NOMO-1 treated with DMSO at 0.1 percent for 48 hours (cell line): ENCODE measurements around the gene ZNF580.

Experiments
- DNase-seq: peaks from one replicate; lab custom pipeline; 2025; ENCODE audit not compliant: unreplicated experiment; lab: John Stamatoyannopoulos, UW

ZNF580 gene

GRCh38 chr19:55605637-55606470, 34.9 kb upstream of the ZNF580 start, which contains the start of gene ZNF865:
ZNF865 (plus strand) TSS chr19:55605647; CDS start chr19:55613619, 7,972 bp downstream.
- DNase-seq, result peak; percentile 61

- no peak for DNase-seq
These were observed 34.4 kb upstream of the ZNF580 start for GRCh38 chr19:55606471-55606787.

GRCh38 chr19:55606817-55607216, 34.0 kb upstream of the ZNF580 start:
- no peak for DNase-seq

GRCh38 chr19:55609326-55609725, 31.5 kb upstream of the ZNF580 start:
- no peak for DNase-seq

- no peak for DNase-seq
These were observed 29.4 kb upstream of the ZNF580 start for GRCh38 chr19:55611300-55611982.

- DNase-seq, result peak; percentile 14
These were observed 28.7 kb upstream of the ZNF580 start for GRCh38 chr19:55611983-55612645.

- no peak for DNase-seq
These were observed 27.4 kb upstream of the ZNF580 start for GRCh38 chr19:55613396-55613795.

- DNase-seq, result no peak
These were observed 26.7 kb upstream of the ZNF580 start for GRCh38 chr19:55613930-55614710.

GRCh38 chr19:55614711-55615542, 25.9 kb upstream of the ZNF580 start:
- no peak for DNase-seq

GRCh38 chr19:55615543-55616394, 25.0 kb upstream of the ZNF580 start:
- DNase-seq, result no peak

GRCh38 chr19:55616395-55616875, 24.4 kb upstream of the ZNF580 start:
- DNase-seq, result no peak

- DNase-seq, result no peak
These were observed 23.4 kb upstream of the ZNF580 start for GRCh38 chr19:55617426-55617825.

- no peak for DNase-seq
These were observed 22.4 kb upstream of the ZNF580 start for GRCh38 chr19:55618426-55618825.

- peak; percentile 25 for DNase-seq
These were observed 21.5 kb upstream of the ZNF580 start for GRCh38 chr19:55619286-55619685.

- peak; percentile 95 for DNase-seq
These were observed 20.2 kb upstream of the ZNF580 start for GRCh38 chr19:55620410-55621204.

GRCh38 chr19:55621205-55621672, 19.6 kb upstream of the ZNF580 start:
- no peak for DNase-seq

GRCh38 chr19:55621673-55622231, 19.1 kb upstream of the ZNF580 start:
- DNase-seq, result no peak
